Measurements from ENCODE around the gene PRDM2. TPM values are rescaled to one million over a fixed set of nuclear protein-coding genes. Genes with fewer than 3 reads are reported as not detected.

PRDM2 gene
- total RNA-seq, 1 donor from 2014 or later, result 44.3 TPM

DNA sequence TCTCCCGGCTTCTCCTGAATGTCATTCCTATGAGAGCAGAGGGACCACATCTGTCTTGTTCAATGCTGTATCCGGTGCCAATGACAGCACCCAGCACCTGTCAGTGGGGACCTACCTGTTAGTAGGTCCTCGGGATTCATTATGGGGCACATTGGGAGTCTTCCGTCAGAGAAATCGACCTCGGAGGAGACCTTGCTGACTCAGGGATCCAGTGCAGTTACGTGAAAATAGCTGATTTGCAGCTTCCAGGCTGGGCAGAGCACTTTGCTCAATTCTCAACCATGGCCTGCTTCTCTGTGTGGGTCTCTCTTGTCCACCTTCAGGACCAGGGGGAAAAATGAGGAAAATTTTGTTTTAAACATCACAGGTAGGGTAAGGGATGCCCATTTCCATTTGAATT lies 130.2 kb downstream of the PRDM2 start:
- no peak overlapping the region for H3K27ac Mint-ChIP-seq

DNA sequence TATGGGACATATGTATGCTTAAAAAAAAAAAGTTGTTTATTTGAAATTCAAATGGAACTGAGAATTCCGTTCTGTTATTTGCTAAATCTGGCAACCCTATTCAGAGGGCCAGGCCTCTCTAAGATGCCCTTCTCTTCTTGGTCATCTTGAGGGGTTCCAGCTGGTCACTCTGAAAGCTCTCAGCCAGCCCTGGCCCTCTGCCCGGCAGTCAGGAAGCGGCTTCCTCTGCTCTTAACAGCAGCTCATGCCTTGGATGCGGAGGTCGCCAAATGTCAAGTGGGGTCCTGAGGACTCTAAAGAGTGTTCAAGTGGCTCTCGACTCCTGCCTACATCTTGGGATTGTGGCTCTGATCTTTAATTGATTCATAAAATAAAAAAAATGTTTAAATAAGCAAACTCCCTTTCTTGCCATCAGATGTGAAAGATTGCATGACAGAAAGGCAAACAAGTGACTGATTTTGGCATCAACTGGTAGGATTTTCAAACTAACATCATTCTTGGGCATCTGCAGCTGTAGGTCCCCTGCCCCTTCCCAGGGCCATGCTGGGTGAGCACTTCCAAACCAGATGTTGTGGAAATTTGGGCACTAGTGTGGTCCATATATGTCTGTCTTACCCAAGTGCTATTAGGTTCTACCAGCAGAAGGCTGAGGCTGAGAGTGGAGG lies 130.8 kb downstream of the PRDM2 start:
- no peak overlapping the region for H3K27ac Mint-ChIP-seq
- no peak for DNase-seq (ENCODE audit: low spot score, unreplicated experiment)
- no peaks in the 10 kb centered on the region for H3K9me3 Mint-ChIP-seq (ENCODE audit: low read depth)
- H3K36me3 Mint-ChIP-seq (ENCODE audit: insufficient read depth), result peaks cover 3% of the 10 kb centered on the region
- TF ChIP-seq, protein P1, sequence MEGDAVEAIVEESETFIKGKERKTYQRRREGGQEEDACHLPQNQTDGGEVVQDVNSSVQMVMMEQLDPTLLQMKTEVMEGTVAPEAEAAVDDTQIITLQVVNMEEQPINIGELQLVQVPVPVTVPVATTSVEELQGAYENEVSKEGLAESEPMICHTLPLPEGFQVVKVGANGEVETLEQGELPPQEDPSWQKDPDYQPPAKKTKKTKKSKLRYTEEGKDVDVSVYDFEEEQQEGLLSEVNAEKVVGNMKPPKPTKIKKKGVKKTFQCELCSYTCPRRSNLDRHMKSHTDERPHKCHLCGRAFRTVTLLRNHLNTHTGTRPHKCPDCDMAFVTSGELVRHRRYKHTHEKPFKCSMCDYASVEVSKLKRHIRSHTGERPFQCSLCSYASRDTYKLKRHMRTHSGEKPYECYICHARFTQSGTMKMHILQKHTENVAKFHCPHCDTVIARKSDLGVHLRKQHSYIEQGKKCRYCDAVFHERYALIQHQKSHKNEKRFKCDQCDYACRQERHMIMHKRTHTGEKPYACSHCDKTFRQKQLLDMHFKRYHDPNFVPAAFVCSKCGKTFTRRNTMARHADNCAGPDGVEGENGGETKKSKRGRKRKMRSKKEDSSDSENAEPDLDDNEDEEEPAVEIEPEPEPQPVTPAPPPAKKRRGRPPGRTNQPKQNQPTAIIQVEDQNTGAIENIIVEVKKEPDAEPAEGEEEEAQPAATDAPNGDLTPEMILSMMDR (IDR thresholded peaks at IDR 0.05; ENCODE audit: unreplicated experiment), result no peak
- peaks cover 18% of the 10 kb centered on the region for H3K27me3 Mint-ChIP-seq
- no peak overlapping the region for H3K4me3 Mint-ChIP-seq (ENCODE audit: low read depth)
- peaks cover 3% of the 10 kb centered on the region for H3K4me1 Mint-ChIP-seq (ENCODE audit: low read depth)

More for the DNA sequence above, 130.2 kb downstream of the PRDM2 start:
- Mint-ChIP-seq H3K4me1 (ENCODE audit: low read depth) (peaks cover 3% of the 10 kb centered on the region), H3K36me3 (ENCODE audit: insufficient read depth) (peaks cover 5% of the 10 kb centered on the region), H3K4me3 (ENCODE audit: low read depth) (no peak overlapping the region), H3K27me3 (peaks cover 12% of the 10 kb centered on the region), H3K9me3 (ENCODE audit: low read depth) (no peaks in the 10 kb centered on the region)
- no peak for DNase-seq (ENCODE audit: low spot score, unreplicated experiment)
- TF ChIP-seq, protein P1 (IDR thresholded peaks at IDR 0.05; ENCODE audit: unreplicated experiment), result no peak

DNA sequence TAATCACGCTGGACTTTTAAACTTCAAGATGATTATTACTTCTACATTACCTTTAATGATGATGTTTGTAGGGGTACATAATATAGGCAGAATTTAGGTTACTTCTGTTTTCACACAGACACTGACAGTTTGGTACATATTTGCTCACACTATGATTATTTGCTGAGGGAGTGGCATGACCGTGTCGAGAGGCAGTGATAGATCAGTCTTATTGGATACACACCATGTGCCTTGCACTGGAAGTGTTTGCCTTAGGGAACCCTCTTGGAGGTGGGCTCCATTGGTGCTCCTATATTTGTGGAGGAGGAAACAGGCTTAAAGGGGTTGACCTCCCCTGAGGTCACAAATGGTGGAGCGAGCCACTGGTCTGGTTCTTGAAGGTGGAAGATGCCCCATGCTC lies 132.1 kb downstream of the PRDM2 start:
- peaks cover 24% of the 10 kb centered on the region for H3K27me3 Mint-ChIP-seq
- DNase-seq (ENCODE audit: low spot score, unreplicated experiment), result no peak
- H3K27ac Mint-ChIP-seq, result no peak overlapping the region
- H3K36me3 Mint-ChIP-seq (ENCODE audit: insufficient read depth), result no peaks in the 10 kb centered on the region
- H3K4me3 Mint-ChIP-seq (ENCODE audit: low read depth), result no peak overlapping the region
- no peaks in the 10 kb centered on the region for H3K9me3 Mint-ChIP-seq (ENCODE audit: low read depth)
- TF ChIP-seq, protein P1 (IDR thresholded peaks at IDR 0.05; ENCODE audit: unreplicated experiment), result no peak
- peaks cover 3% of the 10 kb centered on the region for H3K4me1 Mint-ChIP-seq (ENCODE audit: low read depth)

DNA sequence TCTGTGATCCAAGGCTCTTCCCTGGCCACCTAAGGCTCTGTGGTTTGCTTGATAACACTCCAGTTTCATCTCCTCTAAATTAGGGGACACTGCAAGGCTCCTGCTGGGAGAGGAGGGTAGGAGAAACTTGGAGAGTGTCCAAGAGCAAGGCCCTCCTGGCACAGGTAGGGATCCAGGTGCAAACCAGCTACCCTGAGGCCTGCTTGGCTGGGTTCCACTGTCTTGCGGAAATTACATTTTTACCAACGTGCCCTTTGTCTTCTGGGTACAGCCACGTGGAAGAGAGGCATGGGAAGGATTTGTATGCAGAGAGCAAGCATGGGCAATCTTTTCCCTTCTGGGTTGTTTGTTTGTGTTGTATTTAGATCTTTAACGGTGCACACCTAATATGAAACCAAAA lies 132.5 kb downstream of the PRDM2 start:
- TF ChIP-seq, protein P1 (IDR thresholded peaks at IDR 0.05; ENCODE audit: unreplicated experiment), result no peak
- H3K27ac Mint-ChIP-seq, result no peak overlapping the region
- H3K27me3 Mint-ChIP-seq, result peaks cover 24% of the 10 kb centered on the region
- no peak for DNase-seq (ENCODE audit: low spot score, unreplicated experiment)
- peaks cover 3% of the 10 kb centered on the region for H3K4me1 Mint-ChIP-seq (ENCODE audit: low read depth)
- H3K36me3 Mint-ChIP-seq (ENCODE audit: insufficient read depth), result no peaks in the 10 kb centered on the region
- H3K9me3 Mint-ChIP-seq (ENCODE audit: low read depth), result no peaks in the 10 kb centered on the region
- no peak overlapping the region for H3K4me3 Mint-ChIP-seq (ENCODE audit: low read depth)

DNA sequence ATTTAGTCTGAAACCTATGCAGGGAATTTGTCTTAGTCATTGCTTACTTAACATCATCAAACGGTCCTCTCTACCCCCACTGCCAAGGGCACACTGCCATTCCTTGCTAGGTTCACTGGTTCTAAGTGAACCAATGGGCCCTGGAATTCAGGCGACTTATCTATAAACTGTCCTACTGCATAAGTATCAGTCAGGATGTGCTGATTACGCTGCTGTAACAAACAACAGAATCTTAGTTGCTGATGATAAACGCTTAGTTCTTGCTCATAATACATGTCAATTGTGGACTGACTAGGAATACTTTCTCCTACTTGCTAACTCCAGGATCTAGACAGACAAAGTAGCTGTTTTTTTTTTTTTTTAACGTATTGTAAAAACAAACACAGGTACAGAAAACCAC lies 136.1 kb downstream of the PRDM2 start:
- Mint-ChIP-seq H3K9me3 (ENCODE audit: low read depth) (no peaks in the 10 kb centered on the region), H3K27ac (no peak overlapping the region), H3K36me3 (ENCODE audit: insufficient read depth) (no peaks in the 10 kb centered on the region), H3K4me3 (ENCODE audit: low read depth) (no peak overlapping the region), H3K4me1 (ENCODE audit: low read depth) (no peaks in the 10 kb centered on the region), H3K27me3 (peaks cover 16% of the 10 kb centered on the region)
- DNase-seq (ENCODE audit: low spot score, unreplicated experiment), result no peak
- TF ChIP-seq, protein P1 (IDR thresholded peaks at IDR 0.05; ENCODE audit: unreplicated experiment), result no peak
